GM21526 (cell line): ENCODE data around the gene TTLL1.
"Not testable (repeated sequence)": the region's sequence is repeated elsewhere in the genome, so short reads cannot be mapped to it uniquely, and the experiment has no call there.

Experiments used
- ATAC-seq: cut with Tn5 transposase; IDR thresholded peaks from one replicate; pipeline ENCODE4 v1.9.1; 2021; ENCODE audit warnings: moderate library complexity; ENCODE audit not compliant: unreplicated experiment, low FRiP score

Gene TTLL1

DNA sequence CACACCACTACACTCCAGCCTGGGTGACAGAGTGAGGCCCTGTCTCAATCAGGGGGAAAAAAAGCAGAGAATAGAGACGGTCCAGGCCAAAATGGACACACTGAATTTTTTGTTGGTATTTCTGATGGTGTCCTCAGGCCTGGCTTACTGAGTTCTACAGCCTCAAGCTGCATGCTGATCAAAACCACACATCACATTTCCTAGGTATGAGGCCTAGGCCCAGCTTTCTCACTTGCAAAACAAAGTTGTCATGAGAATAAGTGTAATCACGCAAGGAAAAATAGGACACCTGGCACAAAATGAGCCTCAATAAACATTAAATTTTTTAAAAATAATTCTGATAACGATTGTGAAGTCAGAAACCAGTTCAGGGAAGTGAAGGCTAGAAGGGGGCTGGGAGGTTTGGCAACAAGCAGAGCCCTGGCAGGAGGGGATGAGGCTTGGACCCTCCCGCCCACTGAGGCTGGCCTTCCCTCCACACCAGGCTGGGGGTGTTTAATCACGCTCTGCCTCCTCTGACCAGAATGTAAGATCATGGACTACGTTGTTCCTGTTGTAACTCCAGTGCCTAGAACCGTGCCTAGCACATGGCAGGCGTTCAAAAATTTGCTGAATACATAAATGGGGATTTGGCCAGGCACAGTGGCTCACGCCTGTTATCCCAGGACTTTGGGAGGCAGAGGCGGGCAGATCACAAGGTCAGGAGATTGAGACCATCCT, 92.4 kb downstream of the TTLL1 start:
- no peak for ATAC-seq

DNA sequence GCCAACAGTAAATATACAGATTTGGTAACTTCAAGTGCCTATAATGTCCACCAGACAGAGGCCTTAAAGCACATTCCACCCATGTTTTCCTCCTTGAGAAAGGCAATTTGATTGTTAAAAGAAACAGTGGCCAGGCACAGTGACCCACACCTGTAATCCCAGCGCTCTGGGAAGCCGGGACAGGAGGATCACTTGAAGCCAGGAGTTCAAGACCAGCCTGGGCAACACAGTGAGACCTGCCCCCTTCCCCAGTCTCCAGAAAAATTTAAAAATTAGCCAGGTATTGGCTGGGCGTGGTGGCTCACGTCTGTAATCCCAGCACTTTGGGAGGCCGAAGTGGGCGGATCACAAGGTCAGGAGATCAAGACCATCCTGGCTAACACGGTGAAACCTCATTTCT, 93.5 kb downstream of the TTLL1 start:
- ATAC-seq: not testable (repeated sequence)

DNA sequence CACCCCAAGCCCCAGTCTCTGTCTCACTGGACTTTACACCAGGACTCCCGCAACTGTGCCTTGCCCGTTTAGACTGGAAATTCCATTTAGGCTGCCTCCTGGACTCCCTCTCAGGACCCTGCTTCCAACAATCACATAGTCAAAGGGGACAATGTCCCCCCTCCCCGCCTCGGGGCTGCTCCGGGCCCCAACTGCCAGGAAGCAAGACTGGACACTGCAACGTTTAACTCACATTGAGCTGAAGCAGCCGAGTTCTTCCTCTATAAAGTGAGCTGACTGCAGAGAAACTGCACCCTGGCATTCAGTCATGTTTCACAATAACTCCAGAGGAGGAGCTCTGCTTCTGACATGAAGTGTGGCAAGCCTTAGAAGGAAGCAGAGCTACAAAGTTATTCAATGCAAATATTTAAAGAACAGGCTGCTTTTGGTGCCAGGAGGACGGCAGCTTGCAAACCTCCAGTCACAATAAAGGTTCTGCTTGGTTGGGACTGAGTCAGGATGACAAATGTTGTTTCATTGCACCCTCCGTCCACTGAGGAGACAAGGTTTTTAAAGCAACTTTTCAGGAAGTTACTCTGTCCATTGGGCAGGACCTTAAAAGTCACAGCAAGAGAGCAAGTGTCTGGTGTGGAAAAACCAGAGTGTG, 94.2 kb downstream of the TTLL1 start:
- ATAC-seq: no peak

DNA sequence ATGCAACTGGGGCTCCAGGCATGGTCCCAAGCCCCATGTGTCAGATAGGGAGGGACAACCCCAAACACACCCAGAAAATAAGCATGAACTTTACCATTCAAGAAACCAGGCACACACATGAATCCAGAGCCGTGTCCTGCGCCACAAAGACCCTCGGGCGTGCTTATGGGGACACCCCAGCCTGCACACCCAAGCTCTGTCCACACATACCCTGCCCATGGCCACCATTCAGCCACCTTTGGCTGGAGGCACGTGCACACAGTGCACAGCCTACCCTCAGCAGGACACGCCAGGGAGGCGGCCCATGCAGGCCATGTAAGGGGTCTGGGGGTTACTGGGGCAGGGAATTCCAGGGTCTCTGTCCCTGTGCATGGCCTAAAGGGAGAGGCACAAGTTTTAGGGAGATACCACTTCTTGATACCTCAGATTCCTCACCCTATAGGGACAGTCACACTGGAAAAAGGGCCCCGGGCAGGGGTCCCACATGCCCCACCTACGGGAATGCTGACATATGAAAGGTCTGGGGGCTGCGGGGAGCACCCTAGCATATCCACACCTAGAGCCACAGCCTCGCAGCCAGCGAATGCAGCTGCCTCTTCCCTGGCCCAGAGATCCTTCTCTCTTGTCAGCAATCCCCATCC, 94.8 kb downstream of the TTLL1 start:
- ATAC-seq: no peak

DNA sequence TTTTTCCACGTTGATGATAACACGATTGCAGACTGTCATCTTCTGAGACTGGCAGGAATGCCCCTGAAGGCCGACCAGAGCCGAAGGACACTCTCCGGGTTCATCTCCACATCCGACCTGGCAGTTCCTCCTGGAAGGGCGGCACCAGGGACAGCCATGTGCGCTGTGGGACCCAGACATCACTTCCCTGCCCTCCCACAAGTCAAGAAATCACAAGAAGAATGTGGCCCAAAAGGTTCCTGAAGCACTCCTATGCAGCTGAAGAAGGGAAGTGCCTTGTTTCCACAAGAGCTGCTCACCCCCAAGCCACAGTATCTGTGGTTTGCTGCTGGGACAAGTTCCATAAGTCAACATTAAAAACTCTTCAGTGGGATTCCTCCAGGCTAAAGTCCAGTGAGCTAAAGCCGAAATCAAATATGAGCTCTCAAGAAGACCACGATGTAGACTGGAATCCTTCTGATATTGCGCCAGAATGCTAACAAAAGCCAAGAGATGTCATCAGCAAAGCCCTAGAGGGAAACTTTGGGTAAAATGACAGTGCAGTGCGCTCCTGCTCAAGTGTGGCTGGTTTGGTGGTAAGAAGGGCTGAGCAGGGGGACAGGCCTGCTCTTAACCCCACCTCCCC, 95.4 kb downstream of the TTLL1 start:
- no peak for ATAC-seq

DNA sequence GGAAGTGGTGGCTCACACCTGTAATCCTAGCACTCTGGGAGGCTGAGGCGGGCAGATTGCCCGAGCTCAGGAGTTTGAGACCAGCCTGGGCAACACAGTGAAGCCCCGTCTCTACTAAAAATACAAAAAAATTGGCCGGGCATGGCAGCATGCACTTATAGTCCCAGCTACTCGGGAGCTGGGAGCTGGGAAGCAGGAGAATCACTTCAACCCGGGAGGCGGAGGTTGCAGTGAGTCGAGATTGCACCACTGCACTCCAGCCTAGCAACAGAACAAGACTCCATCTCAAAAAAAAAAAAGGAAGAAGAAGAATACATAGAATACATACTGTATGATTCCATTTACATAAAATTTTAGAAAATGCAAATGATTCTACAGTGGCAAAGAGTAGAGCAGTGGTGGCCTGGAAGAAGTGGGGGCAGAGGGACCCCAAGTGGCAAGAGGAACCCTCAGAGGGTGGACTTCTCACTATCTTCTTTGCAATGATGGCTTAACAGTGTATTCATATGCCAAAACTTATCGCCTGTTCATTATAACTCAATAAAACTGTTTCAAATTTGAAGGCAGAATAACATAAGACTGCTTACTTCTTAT, 96.2 kb downstream of the TTLL1 start:
- ATAC-seq: no peak

DNA sequence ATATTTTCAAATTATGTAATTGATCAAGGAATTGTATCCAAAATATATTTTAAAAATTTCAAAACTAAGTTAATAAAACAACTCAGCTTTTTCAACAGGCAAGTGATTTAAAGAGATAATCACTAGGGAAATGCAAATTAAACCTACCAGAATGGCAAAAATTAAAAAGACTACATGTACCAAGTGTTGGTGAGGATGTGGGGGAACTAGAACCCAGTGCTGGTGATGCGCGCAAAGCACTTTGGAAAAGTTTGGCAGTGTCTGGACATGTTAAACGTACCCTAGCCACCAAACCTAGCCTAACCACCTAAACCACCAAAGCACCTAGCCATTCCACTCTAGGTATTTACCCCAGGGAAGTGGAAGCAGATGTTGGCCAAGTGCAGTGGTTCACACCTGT, 97.1 kb downstream of the TTLL1 start:
- ATAC-seq: no peak

DNA sequence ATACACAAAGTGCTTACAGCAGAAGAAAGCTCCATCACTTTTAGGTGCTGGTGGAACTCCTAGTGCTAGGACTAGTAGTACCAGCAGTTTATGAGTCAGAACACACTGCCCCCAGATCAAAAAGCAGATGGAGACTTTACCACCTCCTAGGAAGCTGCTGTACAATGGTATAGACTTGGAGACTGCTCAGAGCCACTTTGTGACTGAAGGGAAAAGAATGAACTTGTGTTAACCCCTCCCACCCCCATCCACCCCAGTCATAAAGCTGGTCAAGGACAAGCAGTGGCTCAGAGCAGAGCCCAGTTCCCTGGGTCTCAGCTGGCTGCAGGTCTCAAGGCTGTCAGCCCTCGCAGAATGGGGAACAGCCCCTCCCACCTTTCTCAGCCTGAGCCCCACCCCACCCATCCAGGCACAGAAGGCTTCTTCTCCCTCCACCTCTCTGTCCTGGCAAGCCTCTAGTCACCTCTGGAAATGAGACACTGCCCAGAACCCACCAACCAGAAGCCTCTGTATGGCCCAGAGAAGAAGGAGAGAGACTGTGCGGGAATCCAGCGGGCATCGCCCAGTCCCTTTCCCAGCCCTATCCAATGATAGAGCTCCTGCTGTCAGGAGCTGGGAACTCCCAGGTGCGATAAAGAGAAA, 98.1 kb downstream of the TTLL1 start:
- no peak for ATAC-seq

DNA sequence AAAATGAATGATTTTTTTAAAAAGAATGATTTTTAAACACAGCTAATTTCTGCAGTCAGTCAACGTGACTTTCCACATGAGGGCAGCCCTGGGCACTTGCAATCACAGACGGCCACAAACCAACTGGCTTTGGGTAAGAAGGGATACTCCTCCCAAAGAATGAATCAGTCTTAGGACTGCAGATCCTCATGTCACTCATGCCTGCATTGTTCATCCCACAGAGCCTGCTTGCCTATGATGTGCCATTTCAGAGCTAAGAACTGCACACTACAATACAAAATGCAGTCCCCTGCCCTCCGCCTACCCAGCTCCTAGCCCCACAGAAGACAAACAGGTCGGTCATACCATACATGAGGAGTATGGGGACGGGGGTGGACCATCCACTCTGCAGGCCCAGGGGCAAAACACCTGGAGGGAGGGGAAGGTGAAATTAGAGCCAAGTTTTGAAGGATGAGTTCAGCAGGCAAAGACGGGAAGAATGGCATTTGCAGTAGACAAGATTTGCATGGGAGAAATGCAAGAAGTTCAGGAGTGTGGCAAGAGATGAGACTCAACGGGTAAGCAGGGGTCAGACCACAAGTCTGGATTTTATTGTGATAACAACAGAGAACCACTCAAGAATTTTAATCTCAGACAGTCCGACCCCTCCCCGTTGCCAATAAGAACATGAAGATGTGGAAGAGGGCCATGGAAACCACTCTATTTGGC, 98.9 kb downstream of the TTLL1 start:
- no peak for ATAC-seq
